B cell (primary cell): ENCODE measurements around the gene NTM.

Experiments used
- CTCF ChIP-seq: fragments of 200-600 bp; IDR thresholded peaks from one replicate; pipeline ENCODE4 v1.8.0; 2022; ENCODE audit warnings: antibody characterized with exemption, mild to moderate bottlenecking
- EZH2 ChIP-seq: IDR thresholded peaks from 2 replicates; pipeline ENCODE4 v1.6.1; 2012; ENCODE audit warnings: borderline replicate concordance, low read depth, mild to moderate bottlenecking, moderate library complexity, low read length; ENCODE audit not compliant: insufficient read depth, poor library complexity, severe bottlenecking

DNA sequence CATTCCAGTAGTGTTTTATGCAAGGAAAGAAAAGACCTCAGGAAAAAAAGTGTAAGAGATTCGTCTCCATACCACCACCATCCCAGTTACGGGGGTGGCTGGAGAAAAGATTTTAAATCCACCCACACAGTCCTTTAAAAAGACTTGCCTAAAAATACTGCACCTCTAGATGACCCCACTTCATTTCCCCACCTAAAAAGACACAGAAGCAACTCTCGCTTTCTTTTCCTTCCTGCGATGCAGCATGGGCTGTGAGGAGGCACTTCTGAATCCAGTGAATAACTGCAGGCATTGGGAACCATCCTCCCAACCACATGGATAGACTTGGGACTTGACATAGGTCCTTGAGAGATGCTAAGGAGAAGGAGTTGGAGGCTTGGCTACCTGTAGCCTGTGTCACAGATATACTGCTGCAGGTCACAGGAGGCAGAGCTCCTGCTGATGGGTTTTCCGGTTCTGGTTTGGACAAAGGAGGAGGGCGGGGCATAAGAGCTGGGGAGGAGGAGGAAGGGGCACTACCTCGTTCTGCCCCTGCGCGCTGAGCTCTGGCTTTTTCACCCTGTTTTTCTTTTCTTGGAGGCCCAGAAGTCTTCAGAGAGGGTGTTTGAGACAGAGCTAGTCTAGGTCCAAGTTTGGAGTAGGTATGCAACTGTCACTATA, 285.9 kb downstream of the NTM start:
- TF ChIP-seq CTCF (no peak), EZH2 (no peak)
